NCI-H2029 treated with DMSO at 0.1 percent for 48 hours (cell line): Measurements from ENCODE around the gene C1orf35.

Experiments
- DNase-seq: peaks from one replicate; lab custom pipeline; 2025; lab: John Stamatoyannopoulos, UW

C1orf35 gene

GRCh38 chr1:228079013-228079412, 24.1 kb downstream of the C1orf35 start:
- DNase-seq = no peak

GRCh38 chr1:228077565-228078330, 25.4 kb downstream of the C1orf35 start:
- no peak for DNase-seq

GRCh38 chr1:228076796-228077430, 26.2 kb downstream of the C1orf35 start:
- no peak for DNase-seq

- no peak for DNase-seq
Observed at GRCh38 chr1:228075801-228076271, 27.3 kb downstream of the C1orf35 start.

- no peak for DNase-seq
Observed at GRCh38 chr1:228074954-228075730, 28.0 kb downstream of the C1orf35 start.

- DNase-seq = no peak
Observed at GRCh38 chr1:228073857-228074545, 29.1 kb downstream of the C1orf35 start.

GRCh38 chr1:228073061-228073856, 29.9 kb downstream of the C1orf35 start:
- no peak for DNase-seq

GRCh38 chr1:228072658-228073043, 30.5 kb downstream of the C1orf35 start:
- DNase-seq = no peak

GRCh38 chr1:228071839-228072657, 31.1 kb downstream of the C1orf35 start:
- no peak for DNase-seq

- DNase-seq = no peak
Observed at GRCh38 chr1:228070851-228071250, 32.3 kb downstream of the C1orf35 start.

- DNase-seq = no peak
Observed at GRCh38 chr1:228070173-228070572, 33.0 kb downstream of the C1orf35 start.

- DNase-seq = no peak
Observed at GRCh38 chr1:228068359-228068758, 34.8 kb downstream of the C1orf35 start.

- DNase-seq = no peak
Observed at GRCh38 chr1:228066891-228067654, 36.1 kb downstream of the C1orf35 start.

GRCh38 chr1:228066416-228066815, 36.7 kb downstream of the C1orf35 start:
- DNase-seq = no peak

- DNase-seq = no peak
Observed at GRCh38 chr1:228065543-228066347, 37.4 kb downstream of the C1orf35 start.

- DNase-seq = no peak
Observed at GRCh38 chr1:228064741-228065542, 38.2 kb downstream of the C1orf35 start.

GRCh38 chr1:228064296-228064695, 38.8 kb downstream of the C1orf35 start:
- no peak for DNase-seq
